ENCODE data around the gene RADIL.

RADIL gene

GRCh38 chr7:4830176-4830575 is 53.3 kb downstream of the RADIL start:
- peak; percentile 94 for TF ChIP-seq CTCF (IDR thresholded peaks at IDR 0.05; ENCODE audit: low read depth, low read length, missing control alignments)
- DNase-seq (ENCODE audit: low read depth), result peak; percentile 8

GRCh38 chr7:4828720-4829383 is 54.7 kb downstream of the RADIL start:
- H3K4me3 ChIP-seq (ENCODE audit: low read depth, low read length), result no peak overlapping the region
- TF ChIP-seq CTCF (IDR thresholded peaks at IDR 0.05; ENCODE audit: low read depth, low read length, missing control alignments), result no peak
- no peak for DNase-seq (ENCODE audit: low read depth)

More at GRCh38 chr7:4830176-4830575, 53.3 kb downstream of the RADIL start:
- H3K4me3 ChIP-seq (ENCODE audit: low read depth, low read length), result no peak overlapping the region

GRCh38 chr7:4825081-4825480 is 58.4 kb downstream of the RADIL start:
- DNase-seq (ENCODE audit: low read depth), result no peak
- no peak overlapping the region for H3K4me3 ChIP-seq (ENCODE audit: low read depth, low read length)
- TF ChIP-seq CTCF (IDR thresholded peaks at IDR 0.05; ENCODE audit: low read depth, low read length, missing control alignments), result no peak

GRCh38 chr7:4824120-4824775 is 59.3 kb downstream of the RADIL start:
- DNase-seq (ENCODE audit: low read depth), result no peak
- no peak for TF ChIP-seq CTCF (IDR thresholded peaks at IDR 0.05; ENCODE audit: low read depth, low read length, missing control alignments)
- H3K4me3 ChIP-seq (ENCODE audit: low read depth, low read length), result no peak overlapping the region

GRCh38 chr7:4823441-4824119 is 59.9 kb downstream of the RADIL start:
- no peak overlapping the region for H3K4me3 ChIP-seq (ENCODE audit: low read depth, low read length)
- DNase-seq (ENCODE audit: low read depth), result no peak
- no peak for TF ChIP-seq CTCF (IDR thresholded peaks at IDR 0.05; ENCODE audit: low read depth, low read length, missing control alignments)

- no peak for DNase-seq (ENCODE audit: low read depth)
- no peak for TF ChIP-seq CTCF (IDR thresholded peaks at IDR 0.05; ENCODE audit: low read depth, low read length, missing control alignments)
- no peak overlapping the region for H3K4me3 ChIP-seq (ENCODE audit: low read depth, low read length)
Observed at GRCh38 chr7:4822677-4823076, 60.8 kb downstream of the RADIL start.

Measured in GM12864 (cell line).